Activated T-cell treated with anti-CD3 and anti-CD28 coated beads for 4 hours (primary cell): Measurements from ENCODE around the gene METRNL.
"Not testable (repeated sequence)": the region's sequence is repeated elsewhere in the genome, so short reads cannot be mapped to it uniquely, and the experiment has no call there.

Experiments
- DNase-seq: peaks from one replicate; pipeline ENCODE4 v3.0.0-alpha.2; 2020

Gene METRNL

DNA sequence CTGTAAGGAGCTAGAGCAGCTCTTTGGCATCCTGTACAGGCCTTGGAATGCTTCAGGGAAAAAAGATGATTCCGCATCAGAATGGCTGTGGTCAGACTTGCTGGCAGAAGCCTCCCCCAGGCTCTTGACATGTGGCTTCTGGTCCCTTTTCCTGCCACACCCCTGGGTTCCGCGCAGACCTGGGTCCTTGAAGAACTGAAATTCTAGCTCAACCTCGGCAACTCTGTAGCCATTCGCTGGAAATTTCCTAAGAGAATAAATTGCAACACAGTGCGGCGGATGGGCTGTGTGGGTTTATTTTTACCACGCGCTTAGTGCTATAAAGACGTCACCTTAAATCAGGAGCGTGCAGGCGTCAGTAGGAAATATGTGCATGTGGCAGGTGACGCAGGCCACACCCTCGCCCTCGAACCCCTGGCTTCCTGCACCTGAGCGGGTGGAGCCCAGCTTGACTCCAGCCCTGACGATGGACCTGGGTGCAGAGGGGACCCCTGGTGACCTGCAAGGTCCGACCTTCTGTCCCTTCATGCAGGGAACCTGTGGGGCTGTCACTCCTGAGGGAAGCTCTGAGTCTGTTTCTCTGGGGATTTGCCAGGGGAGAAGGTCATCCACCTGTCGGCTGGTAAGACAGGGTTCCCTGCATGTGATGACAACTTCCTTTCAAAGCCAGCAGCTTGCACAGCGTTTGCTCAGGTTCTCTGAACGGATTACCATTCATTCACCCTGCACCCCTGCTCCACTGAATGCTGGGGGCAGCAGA lies 46.3 kb downstream of the METRNL start:
- no peak for DNase-seq

DNA sequence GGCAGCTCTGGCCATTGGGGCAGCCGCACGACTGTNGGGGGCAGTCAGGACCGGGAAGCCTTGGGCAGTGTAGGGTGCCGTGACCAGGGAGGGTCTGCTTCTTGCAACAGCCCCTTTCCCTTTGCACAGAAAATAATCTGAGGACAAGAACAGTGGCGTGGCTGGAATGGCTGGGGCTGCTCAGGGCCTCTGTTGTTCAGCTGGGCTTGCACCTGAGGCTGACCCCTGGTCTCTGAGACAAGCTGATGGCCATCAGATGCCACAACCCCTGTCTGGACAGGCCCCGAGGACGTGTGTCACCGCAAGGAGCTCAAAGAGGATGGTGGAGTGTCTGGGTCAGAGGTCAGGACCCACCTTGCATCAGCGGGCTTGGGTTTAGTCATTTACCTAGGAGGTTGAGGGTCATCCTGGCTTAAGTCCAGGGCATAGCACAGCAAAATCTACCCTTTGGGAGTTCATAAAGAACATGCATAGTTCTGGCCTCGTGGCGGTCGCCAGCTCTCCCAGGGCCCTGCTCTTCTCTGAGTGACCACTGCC lies 46.9 kb downstream of the METRNL start:
- DNase-seq, result no peak

DNA sequence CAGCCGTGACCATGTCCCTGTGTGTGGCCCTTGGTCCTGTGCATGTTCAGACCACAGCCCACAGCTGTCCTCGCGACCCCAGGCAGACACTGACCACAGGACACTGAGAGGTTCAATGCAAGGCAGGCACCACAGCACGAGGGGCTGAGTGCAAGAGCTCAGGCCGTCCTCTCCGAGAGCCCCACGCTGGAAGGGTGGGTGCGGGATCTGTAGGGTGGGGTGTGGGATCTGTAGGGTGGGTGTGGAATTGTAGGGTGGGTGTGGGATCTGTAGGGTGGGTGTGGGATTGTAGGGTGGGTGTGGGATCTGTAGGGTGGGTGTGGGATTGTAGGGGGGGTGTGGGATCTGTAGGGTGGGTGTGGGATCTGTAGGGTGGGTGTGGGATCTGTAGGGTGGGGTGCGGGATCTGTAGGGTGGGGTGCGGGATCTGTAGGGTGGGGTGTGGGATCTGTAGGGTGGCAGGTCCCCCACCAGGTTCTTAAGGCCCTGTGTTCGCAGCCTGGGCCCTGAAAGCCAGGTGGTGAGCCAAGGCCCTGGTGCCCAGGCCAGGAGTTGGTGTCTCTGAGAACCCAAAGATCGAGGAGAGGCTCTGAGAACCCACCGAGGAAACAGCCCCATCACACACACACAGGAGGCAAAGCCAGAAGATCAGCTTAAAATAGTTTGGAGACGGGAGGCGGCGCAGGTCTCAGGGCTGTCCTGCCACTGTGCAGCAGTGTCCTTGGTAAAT lies 48.2 kb downstream of the METRNL start:
- DNase-seq, result no peak

DNA sequence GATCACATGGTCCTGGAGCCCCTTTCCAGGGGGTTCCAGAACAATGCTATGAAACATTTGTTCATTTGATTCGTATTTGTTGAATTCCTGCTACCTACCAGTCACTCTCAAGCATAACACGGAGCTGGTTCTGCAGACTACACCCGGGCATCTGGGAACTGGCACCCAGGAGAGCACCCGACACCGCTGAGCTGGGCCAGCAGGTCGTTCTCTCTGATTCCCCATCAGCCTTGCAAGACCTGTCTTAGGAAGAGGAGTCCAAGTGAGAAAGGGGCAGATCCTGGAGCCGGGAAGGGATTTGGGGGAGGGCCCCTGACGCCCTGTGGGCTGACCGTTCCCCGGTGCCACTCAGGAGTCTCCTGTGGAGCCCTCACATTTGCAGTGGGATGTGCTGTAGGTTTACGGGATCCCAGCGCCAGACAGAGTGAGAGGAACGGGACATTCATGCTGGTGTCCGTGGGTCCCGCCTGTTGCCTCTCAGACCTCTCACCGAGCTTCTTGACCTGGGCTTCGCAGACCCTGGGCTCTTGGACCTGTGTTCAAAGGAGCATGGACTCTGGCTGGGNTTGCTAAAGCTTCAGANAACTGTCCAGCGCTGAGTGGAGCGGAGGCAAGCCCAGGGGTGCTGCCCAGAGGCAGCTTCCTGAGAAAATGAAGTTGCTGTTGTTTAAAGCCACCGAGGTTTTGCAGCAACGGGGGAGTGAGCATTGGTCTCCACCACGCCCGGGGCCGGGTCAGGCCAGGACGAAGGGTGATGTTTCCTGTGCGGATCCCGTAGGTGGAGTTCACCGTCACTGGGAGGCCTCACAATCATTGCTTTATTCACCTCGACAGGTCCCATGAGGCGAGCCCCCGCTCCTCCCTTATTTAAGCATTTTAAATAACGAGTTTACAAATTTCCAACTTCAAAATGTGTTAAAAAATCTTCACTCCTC lies 49.2 kb downstream of the METRNL start:
- DNase-seq, result no peak

DNA sequence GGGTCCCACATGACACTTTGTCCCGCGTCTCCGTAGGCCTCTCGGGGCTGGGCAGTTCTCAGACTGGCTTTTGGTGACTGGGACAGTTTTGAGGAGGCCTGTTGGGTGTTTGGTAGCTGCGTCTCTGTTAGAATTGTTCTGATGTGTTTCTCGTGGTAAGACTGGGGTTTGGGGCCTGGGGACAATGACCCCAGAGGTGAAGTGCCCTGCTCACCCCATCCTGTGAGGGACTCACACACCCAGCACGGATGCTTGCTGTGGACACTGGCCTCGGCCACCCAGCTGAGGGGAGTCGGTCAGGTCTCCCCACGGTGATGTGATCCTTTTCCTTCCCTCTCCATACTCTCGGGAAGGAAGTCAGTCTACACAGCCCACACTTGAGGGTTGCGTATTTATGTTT lies 50.3 kb downstream of the METRNL start:
- no peak for DNase-seq

DNA sequence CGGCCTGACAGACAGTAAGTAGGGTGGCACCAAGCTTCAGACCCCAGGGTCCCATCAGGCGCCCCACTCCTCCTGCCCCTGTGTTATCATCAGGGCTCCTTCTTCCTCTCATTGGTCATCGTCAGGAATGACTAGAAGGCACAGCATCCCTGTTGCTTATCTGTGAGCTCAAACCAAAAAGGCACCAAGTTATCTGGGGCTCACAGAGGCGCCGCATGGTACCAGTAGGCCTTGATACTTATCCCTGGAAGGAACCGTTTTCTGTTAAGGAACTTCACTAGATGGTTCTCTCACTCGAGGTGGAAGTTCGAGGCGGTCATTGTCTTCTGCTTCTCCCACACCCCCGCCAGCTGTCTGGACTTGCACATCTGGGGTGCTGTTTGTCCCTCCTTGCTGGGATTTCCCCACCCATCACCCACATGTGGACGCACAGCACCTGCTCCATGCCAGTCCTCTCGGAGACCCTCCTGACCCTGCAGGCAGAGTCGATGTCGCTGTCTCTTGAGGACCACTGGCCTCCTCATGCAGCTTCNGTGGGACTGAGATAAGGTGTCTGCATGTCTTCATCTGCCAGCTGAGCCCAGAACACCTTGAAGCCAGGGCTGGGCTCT lies 52.1 kb downstream of the METRNL start:
- DNase-seq, result no peak

DNA sequence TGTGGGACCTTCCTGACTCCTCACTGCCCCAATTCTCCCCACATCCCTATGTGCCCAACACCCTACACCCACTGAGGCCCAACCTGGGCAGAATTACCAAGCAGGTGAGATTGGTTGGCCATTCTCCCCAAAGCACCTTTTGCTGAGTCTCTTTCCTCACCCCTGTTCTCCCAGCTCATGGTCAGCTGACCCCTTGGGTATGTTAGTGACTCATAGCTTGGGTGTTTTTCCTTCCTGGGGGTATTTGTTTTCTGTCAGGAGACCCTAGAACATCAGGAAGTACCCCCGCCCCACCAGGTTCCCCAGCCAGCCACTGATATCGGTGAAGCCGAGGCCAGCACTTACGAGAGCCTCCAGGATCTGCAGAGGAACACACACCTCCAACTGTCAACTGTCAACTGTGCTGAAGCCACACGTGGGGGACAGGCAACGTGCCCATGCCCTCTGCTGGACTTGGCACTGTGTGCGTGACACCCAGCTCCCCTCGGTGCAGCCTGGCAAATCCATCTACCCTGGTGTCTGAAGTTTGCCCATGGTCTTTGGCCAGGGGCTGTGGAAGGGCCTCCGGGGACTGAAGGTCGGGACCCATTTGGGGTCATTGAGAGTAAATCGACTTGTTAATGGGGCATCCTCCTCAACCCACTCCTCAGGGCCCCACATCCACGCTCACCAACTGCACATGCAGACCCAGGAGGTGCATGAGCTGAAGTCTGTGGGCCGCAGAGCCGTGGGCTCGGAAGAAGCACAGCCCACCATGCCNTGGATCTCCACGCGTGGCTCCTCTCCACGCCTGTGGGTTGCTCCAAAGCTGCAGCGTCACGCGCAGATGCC lies 53.1 kb downstream of the METRNL start:
- DNase-seq, result no peak

DNA sequence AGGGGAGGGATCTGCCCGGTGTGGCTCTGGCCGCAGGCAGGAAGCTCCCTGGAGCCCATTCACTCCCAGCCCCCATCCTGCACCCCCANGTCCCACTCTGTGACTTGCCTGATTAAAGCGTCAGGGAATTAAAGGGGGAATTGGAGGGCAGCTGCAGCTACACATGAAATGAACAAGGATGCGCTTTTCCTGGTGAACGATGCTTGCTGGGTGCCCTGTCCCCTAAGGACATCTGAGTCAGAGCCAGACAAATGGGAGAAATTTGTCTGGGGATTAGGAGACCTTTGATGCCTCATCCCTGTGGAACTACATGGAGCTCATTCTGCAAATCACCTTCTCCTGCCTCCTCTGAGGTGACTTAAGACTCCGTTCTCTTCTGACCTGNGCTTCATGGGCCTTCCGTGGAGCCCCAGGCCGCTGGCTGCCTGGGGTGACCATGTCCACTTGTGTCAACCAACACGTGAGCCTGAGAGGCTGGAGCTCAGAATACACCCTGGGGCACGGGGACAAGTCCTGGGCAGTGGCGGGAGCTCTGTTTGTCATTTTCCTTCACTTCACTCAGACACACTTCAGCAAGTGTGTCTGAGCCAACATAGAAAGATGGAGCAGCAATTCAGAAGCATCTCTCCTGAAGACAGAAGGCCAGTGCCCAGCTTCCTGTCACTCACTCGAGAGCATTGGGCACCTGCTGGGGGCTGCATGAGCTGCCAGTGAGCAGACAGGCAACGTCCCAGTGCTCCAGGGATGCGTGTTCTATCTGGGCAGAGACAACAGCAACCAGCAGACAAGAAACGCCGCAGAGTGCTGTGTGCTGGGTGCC lies 54.1 kb downstream of the METRNL start:
- no peak for DNase-seq

DNA sequence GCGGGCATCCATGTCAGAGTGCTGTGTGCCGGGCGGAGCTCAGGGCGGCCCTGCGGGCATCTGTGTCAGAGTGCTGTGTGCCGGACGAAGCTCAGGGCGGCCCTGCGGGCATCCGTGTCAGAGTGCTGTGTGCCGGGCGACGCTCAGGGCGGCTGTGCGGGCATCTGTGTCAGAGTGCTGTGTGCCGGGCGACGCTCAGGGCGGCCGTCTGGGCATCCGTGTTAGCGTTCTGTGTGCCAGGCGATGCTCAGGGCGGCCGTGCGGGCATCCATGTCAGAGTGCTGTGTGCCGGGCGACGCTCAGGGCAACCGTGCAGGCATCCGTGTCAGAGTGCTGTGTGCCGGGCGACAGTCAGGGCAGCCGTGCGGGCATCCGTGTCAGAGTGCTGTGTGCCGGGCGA lies 55.0 kb downstream of the METRNL start:
- DNase-seq, result not testable (repeated sequence)

DNA sequence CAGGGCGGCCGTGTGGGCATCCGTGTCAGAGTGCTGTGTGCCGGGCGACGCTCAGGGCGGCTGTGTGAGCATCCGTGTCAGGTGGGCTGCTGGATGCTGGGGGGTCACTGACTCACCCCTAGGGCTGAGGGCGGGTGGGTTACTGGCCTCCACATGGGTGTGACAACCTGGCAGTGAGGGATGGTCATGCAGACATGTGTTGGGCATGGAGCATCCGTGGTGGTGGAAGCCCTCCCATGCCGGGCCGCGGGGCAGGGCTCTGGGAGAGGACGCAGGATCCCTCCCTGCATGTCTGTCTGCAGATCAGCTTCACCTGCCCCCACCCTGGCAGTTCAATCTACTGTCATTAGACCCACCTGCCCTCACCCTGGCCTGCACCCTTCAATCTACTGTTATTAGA lies 56.3 kb downstream of the METRNL start:
- DNase-seq, result no peak

DNA sequence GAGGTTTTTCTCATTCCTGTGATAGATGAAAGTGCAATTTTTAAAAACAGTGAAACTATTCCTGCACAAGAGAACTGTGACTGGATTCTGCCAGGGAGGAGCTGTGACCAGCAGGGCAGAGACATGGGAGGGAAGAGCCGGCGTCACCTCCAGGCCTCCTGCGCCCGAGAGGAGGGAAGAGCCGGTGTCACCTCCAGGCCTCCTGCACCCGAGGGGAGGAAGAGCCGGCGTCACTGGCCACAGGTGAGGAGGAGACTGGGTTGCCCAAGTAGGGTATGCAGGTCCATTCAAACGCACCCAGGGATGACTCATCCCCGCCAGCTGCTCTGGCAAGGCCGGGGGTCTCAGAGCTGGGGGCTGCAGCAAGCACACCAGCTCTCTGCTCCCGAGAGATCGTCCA lies 56.7 kb downstream of the METRNL start:
- no peak for DNase-seq

DNA sequence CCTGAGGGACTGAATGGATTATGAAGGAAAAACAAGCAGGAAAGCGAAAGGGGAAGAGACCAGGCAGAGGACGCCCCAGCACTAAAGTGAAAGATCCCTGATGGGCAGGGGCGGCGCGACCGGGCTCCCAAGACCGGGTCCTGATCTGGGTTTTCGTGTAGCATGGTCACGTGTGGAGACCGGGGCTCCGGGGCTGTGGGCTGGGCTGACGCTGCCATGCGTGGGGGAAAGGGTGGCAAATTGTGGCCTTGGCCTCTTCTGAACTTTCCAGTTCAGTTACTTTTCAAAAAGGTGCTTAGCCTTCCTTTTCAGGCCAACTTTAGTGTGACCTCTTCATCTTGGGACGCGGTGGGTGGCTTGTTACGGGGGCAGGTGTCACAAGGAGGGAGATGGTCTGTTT lies 57.5 kb downstream of the METRNL start:
- DNase-seq, result no peak

DNA sequence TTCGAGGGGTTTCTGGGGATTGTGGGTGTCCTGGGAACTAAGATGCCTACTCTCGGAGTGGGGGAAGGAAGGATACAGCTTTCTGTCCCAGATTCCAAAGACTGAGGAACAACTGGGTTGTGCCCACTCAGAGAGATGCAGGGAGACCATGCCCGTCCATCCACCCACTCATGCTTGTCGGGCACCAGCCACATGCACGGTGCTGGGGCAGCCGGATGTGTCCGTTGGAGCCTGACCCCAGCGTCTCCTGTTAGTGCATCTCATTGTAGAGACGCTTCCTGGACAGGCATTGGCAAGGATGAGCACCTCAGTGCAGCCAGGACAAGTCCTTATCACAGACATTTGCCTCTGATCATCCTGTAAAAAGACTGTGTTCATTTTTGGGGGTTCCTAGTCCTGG lies 58.1 kb downstream of the METRNL start:
- no peak for DNase-seq

DNA sequence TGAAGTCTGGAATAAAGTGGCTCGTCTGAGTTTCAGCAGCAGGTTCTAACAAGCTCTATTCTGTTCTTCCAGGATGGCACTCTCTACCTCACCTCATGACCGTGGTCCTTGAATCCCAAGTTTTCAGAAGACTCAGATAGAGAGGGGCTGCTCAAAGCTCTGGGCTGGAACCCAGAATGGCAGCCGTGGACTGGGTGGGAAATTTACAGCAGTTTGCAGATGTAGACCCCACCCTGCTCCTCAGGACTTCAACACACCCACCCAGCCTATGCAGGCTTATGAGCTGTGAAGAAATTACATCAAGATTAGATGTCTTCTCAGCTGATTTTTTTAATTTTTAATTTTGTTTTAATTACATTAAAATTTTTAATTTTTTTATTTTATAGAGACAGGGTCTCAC lies 59.4 kb downstream of the METRNL start:
- DNase-seq, result no peak

DNA sequence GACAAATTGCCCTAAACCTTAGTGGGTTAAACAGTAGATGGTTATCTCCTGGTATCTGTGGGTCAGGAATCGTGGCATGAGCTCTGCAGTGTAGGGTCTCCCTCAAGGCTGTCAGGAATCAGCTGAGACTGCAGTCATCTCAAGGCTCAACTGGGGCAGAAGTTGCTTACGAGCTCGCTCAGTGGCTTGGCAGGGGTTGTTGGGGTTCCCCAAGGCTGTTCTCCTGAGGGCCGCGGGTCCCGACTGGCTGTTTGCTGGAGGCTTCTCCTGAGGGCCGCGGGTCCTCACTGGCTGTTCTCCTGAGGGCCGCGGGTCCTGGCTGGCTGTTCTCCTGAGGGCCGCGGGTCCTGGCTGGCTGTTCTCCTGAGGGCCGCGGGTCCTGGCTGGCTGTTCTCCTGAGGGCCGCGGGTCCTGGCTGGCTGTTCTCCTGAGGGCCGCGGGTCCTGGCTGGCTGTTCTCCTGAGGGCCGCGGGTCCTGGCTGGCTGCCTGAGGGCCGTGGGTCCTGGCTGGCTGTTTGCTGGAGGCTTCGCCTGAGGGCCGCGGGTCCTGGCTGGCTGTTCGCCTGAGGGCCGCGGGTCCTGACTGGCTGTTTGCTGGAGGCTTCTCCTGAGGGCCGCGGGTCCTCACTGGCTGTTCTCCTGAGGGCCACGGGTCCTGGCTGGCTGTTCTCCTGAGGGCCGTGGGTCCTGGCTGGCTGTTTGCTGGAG lies 60.3 kb downstream of the METRNL start:
- DNase-seq, result not testable (repeated sequence)

DNA sequence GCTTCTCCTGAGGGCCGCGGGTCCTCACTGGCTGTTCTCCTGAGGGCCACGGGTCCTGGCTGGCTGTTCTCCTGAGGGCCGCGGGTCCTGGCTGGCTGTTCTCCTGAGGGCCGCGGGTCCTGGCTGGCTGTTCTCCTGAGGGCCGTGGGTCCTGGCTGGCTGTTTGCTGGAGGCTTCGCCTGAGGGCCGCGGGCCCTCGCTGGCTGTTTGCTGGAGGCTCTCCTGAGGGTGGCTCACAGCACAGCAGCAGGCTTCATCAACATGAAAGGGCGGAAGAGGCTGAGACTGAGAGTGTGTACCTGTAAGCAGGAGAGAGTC lies 60.8 kb downstream of the METRNL start:
- not testable (repeated sequence) for DNase-seq

DNA sequence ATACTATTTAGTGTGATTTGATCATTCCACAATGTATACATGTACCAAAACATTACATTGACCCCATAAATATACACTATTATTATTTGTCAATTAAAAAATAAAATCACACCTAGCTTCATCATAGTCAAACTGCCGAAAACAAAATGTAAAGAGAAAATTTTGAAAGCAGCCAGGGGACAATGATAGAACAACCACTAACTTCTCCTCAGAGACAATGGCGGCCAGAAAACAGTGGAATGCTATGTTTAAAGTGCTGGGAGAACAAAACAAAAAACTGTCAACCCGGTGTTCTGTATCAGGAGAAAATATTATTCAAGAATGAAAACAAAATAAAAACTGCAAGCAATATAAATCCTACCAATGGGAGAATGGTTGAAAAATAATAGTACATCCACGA lies 63.2 kb downstream of the METRNL start:
- no peak for DNase-seq

DNA sequence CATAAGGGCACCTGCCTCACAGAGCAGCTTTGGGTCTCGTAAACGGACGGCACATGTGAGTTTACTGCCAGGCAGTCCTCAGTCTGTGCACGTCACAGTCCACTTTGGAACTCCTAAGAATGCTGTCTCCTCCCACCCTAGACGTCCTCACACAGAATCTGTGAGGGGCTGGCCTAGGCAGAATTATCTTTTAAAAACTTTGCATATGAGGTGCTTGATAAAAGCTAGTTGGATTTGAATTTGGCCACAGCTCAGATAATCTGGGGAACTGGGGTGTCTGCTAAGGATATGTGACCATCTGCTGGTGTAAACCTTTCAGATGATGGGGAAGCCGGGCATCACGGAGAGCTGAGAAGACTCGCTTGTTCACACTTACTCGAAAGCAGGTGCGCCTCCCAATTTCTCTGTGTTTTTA lies 64.4 kb downstream of the METRNL start:
- DNase-seq, result no peak
